ENCODE results near the gene SPIB.

GRCh38 chr19:50435221-50435620 is 16.5 kb downstream of the SPIB start:
- TF ChIP-seq CTCF (optimal IDR thresholded peaks at IDR 0.05 in 1 of 3, IDR thresholded peaks at IDR 0.05 in 1 of 3, conservative IDR thresholded peaks at IDR 0.05 in 1 of 3; ENCODE audit: extremely low read depth in 1 of 3, insufficient read depth in 2 of 3, low read length in 3 of 3): no peak
- TF ChIP-seq EZH2 (IDR thresholded peaks at IDR 0.05; ENCODE audit: low read length): no peak
